Endothelial cell of umbilical vein (primary cell): ENCODE results near the gene DENND1A. TPM values are rescaled to one million over a fixed set of nuclear protein-coding genes. Genes with fewer than 3 reads are reported as not detected.

Experiments
- BruUV-seq: library from RNA; stranded (reverse); fragments of 400-500 nt; replicated peaks from 2 replicates; lab custom pipeline; 2021; lab: Mats Ljungman, UMichigan
- CTCF ChIA-PET: fragments of 300-600, 350-600 bp; sonication (Branson Sonifier 250); formaldehyde crosslinking; loops from one replicate; lab custom pipeline; 2021; ENCODE audit warnings: antibody characterized with exemption, inconsistent platforms; lab: Charles Lee
- POLR2A ChIA-PET: fragments of 300-600, 350-600 bp; sonication (Branson Sonifier 250); formaldehyde crosslinking; loops from one replicate; lab custom pipeline; 2021; ENCODE audit warnings: antibody characterized with exemption, inconsistent platforms; lab: Charles Lee
- DNase-seq: peaks from one replicate; pipeline ENCODE4 v3.0.0-alpha.2; 2011; ENCODE audit warnings: low read depth, low spot score
- FAIRE-seq: peaks from 2 replicates; lab custom pipeline; 2011; peaks lifted over from hg19 to GRCh38; lab: Jason Lieb, UNC
- H2AFZ ChIP-seq: 2 replicates; pipeline ENCODE4 v1.6.0; 2012; ENCODE audit warnings: low read depth, low read length, control low read depth, inconsistent platforms
- H3K27ac ChIP-seq: 2 replicates; pipeline ENCODE4 v1.5.1; 2011; ENCODE audit warnings: low read depth, mild to moderate bottlenecking, control low read depth, low read length, moderate library complexity; ENCODE audit not compliant: insufficient read depth
- H3K27me3 ChIP-seq, 2 experiments: 2 replicates each; pipeline versions ENCODE4 v1.6.0 to v1.6.1; 2011; ENCODE audit warnings: low read length in 2 of 2, mixed read lengths in 1 of 2; ENCODE audit not compliant: control insufficient read depth in 2 of 2, insufficient read depth in 2 of 2
- H3K36me3 ChIP-seq, 2 experiments: 2 replicates in 1 of 2; 3 replicates in 1 of 2; pipeline ENCODE4 v1.5.1; 2011; ENCODE audit warnings: low read length in 2 of 2, mild to moderate bottlenecking in 1 of 2, moderate library complexity in 1 of 2; ENCODE audit not compliant: control insufficient read depth in 2 of 2, insufficient read depth in 2 of 2; ENCODE audit errors: extremely low read depth in 1 of 2
- H3K4me1 ChIP-seq: 3 replicates; pipeline ENCODE4 v1.5.1; 2011; ENCODE audit warnings: mild to moderate bottlenecking, low read length; ENCODE audit not compliant: control insufficient read depth, insufficient read depth; ENCODE audit errors: extremely low read depth
- H3K4me2 ChIP-seq: 2 replicates; pipeline ENCODE4 v1.6.1; 2011; ENCODE audit warnings: low read length, control low read depth, mixed read lengths; ENCODE audit not compliant: insufficient read depth
- H3K4me3 ChIP-seq, 3 experiments: fragments of 200-600 bp in 1 of 3; sonication (generic), shearing (Covaris generic) in 1 of 3; replicated peaks in 1 of 3; 2 replicates each; pipeline ENCODE4 v1.5.1; 2011 to 2016; ENCODE audit warnings: control low read depth in 3 of 3, low read length in 3 of 3, mild to moderate bottlenecking in 2 of 3, inconsistent platforms in 1 of 3, low read depth in 1 of 3, moderate library complexity in 1 of 3; ENCODE audit not compliant: insufficient read depth in 1 of 3
- H3K79me2 ChIP-seq: 2 replicates; pipeline ENCODE4 v1.6.0; 2012; ENCODE audit warnings: low read length, inconsistent platforms; ENCODE audit not compliant: control insufficient read depth, insufficient read depth
- H3K9ac ChIP-seq: replicated peaks from 2 replicates; pipeline ENCODE3; 2011; ENCODE audit warnings: low read length, control low read depth; ENCODE audit not compliant: insufficient read depth; ENCODE audit errors: extremely low read depth
- H3K9me1 ChIP-seq: replicated peaks from 3 replicates; pipeline ENCODE4 v1.6.0; 2011; ENCODE audit warnings: mild to moderate bottlenecking, low read length; ENCODE audit not compliant: control insufficient read depth, insufficient read depth; ENCODE audit errors: extremely low read depth
- H3K9me3 ChIP-seq: replicated peaks from 2 replicates; pipeline ENCODE4 v1.5.1; 2012; ENCODE audit warnings: low read length, inconsistent platforms; ENCODE audit not compliant: control insufficient read depth, insufficient read depth
- H4K20me1 ChIP-seq: replicated peaks from 2 replicates; pipeline ENCODE3; 2011; ENCODE audit warnings: mild to moderate bottlenecking, low read length; ENCODE audit not compliant: control insufficient read depth, insufficient read depth; ENCODE audit errors: extremely low read depth
- EZH2 ChIP-seq: IDR thresholded peaks from 2 replicates; pipeline ENCODE4 v1.6.1; 2012; ENCODE audit warnings: borderline replicate concordance, low read depth, mild to moderate bottlenecking, moderate library complexity, low read length, inconsistent platforms; ENCODE audit not compliant: severe bottlenecking
- FOS ChIP-seq: IDR thresholded peaks from 2 replicates; pipeline ENCODE4 v1.6.1; 2011; ENCODE audit warnings: mild to moderate bottlenecking, low read length, moderate library complexity, borderline replicate concordance; ENCODE audit not compliant: insufficient read depth
- GATA2 ChIP-seq: IDR thresholded peaks from 2 replicates; pipeline ENCODE4 v1.7.0; 2011; ENCODE audit warnings: low read depth, mild to moderate bottlenecking, moderate library complexity, mixed read lengths, low read length; ENCODE audit not compliant: insufficient read length, insufficient read depth
- JUN ChIP-seq: IDR thresholded peaks from 2 replicates; pipeline ENCODE4 v1.6.1; 2011; ENCODE audit warnings: borderline replicate concordance, low read depth; ENCODE audit not compliant: insufficient read length, insufficient read depth
- POLR2A ChIP-seq: IDR thresholded peaks from 2 replicates; pipeline ENCODE4 v1.6.1; 2012; ENCODE audit warnings: low read depth, mild to moderate bottlenecking, control low read depth, low read length
- POLR2AphosphoS5 ChIP-seq: IDR thresholded peaks from 2 replicates; pipeline ENCODE4 v1.6.1; 2012; ENCODE audit warnings: low read depth, mild to moderate bottlenecking, control low read depth, low read length, moderate library complexity; ENCODE audit not compliant: insufficient read depth
- dilution Hi-C: fragments of 300-500 bp; cut with MboI; formaldehyde crosslinking; loops from one replicate; pipeline ENCODE4 v1.15.0; 2019; ENCODE audit warnings: low sequenced_read_pairs; ENCODE audit not compliant: extremely low pct_ligation_motif_present
- intact Hi-C: fragments of 100-400 bp; cut with micrococcal nuclease; formaldehyde crosslinking; loops from one replicate; pipeline ENCODE4 v1.10.0; 2022
- polyA plus RNA-seq, 4 experiments: library from polyadenylated mRNA; depleted of rRNA in 3 of 4; stranded (reverse) in 3 of 4; unstranded in 1 of 4; fragments of >200 nt; gene quantifications; 2 replicates each; pipeline versions ENCODE4 v1.2.1 to v1.2.3, GENCODE V29; 2011 to 2012; ENCODE audit warnings: missing spikeins in 1 of 4
- total RNA-seq: library from RNA; stranded (reverse); gene quantifications from 2 replicates; pipeline ENCODE4 v1.2.3, GENCODE V29; 2021
- TF ChIP-seq, protein P1 (sequence below), 2 donors: IDR thresholded peaks; 1 replicate in 1 of 2; 2 replicates in 1 of 2; pipeline ENCODE4 v1.5.1; 2011; ENCODE audit warnings: low read length in 2 of 2, mild to moderate bottlenecking in 2 of 2, moderate library complexity in 2 of 2, control low read depth in 1 of 2, inconsistent platforms in 1 of 2, low read depth in 1 of 2; ENCODE audit not compliant: insufficient read depth in 1 of 2; ENCODE audit errors: extremely low read depth in 1 of 2

Gene DENND1A
- total and polyA plus RNA-seq, 2 donors (not counting 3 experiments of a cell fraction or from before 2014, with no cell fraction given) = 18.5 to 24.5 TPM

DNA sequence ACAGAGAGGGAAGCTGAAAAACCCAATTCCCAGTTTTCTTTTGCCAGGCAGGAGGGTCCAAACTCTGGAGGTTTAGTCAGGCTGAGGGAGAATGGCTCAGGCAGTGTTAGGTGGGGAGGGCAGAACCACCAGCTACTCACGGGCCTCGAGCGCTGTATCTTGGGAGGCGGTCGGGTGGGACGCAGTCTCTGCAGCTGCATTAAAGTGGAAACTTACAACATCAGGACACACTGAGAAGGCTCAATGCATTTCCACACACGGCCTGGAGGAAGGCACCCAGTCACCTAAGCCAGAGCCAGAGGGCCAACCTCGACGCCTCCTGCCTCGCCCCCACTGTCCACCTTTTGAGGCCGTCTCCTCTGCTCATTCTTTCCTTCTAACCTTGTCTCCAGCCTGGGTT, 518.3 kb downstream of the DENND1A start:
- ChIA-PET POLR2A (no interaction called here), CTCF (no interaction called here)
- dilution Hi-C loops = no loop called here
- no peaks in the 10 kb centered on the region for H3K27me3 ChIP-seq
- FAIRE-seq (no peak), DNase-seq (no peak)
- no TSS peak for BruUV-seq
- H3K4me3 ChIP-seq = no peak overlapping the region
- H3K4me2 ChIP-seq = no peak overlapping the region
- no peak overlapping the region for H3K9ac ChIP-seq
- intact Hi-C loops = no loop called here
- no peaks in the 10 kb centered on the region for H3K9me3 ChIP-seq
- no peaks in the 10 kb centered on the region for H3K79me2 ChIP-seq
- no peak for TF ChIP-seq JUN
- TF ChIP-seq, protein P1, sequence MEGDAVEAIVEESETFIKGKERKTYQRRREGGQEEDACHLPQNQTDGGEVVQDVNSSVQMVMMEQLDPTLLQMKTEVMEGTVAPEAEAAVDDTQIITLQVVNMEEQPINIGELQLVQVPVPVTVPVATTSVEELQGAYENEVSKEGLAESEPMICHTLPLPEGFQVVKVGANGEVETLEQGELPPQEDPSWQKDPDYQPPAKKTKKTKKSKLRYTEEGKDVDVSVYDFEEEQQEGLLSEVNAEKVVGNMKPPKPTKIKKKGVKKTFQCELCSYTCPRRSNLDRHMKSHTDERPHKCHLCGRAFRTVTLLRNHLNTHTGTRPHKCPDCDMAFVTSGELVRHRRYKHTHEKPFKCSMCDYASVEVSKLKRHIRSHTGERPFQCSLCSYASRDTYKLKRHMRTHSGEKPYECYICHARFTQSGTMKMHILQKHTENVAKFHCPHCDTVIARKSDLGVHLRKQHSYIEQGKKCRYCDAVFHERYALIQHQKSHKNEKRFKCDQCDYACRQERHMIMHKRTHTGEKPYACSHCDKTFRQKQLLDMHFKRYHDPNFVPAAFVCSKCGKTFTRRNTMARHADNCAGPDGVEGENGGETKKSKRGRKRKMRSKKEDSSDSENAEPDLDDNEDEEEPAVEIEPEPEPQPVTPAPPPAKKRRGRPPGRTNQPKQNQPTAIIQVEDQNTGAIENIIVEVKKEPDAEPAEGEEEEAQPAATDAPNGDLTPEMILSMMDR (IDR thresholded peaks at IDR 0.05; ENCODE audit: extremely low read depth in 1 of 2, insufficient read depth in 1 of 2, low read depth in 1 of 2, low read length in 2 of 2) = no peak
- no peak for TF ChIP-seq FOS
- TF ChIP-seq POLR2AphosphoS5 = no peak
- TF ChIP-seq POLR2A = no peak
- TF ChIP-seq GATA2 = no peak
- TF ChIP-seq EZH2 = no peak
- H3K36me3 ChIP-seq = no peaks in the 10 kb centered on the region
- H3K4me1 ChIP-seq = no peaks in the 10 kb centered on the region
- H3K27ac ChIP-seq = no peak overlapping the region
- H4K20me1 ChIP-seq = no peaks in the 10 kb centered on the region
- H3K9me1 ChIP-seq = no peaks in the 10 kb centered on the region
- no peak overlapping the region for H2AFZ ChIP-seq
